ENCODE data around the gene TUBD1.

- TF ChIP-seq CTCF (optimal IDR thresholded peaks at IDR 0.05 in 1 of 3, IDR thresholded peaks at IDR 0.05 in 1 of 3, conservative IDR thresholded peaks at IDR 0.05 in 1 of 3; ENCODE audit: extremely low read depth in 1 of 3, insufficient read depth in 2 of 3, low read length in 3 of 3) (no peak), EZH2 (IDR thresholded peaks at IDR 0.05; ENCODE audit: low read length) (no peak)
Measured at GRCh38 chr17:59814276-59814675, 78.5 kb downstream of the TUBD1 start.

Measured in keratinocyte (primary cell).